Adrenal gland (tissue), 5 donors: ENCODE data around the gene ZNF624.
"Not testable (repeated sequence)": the region's sequence is repeated elsewhere in the genome, so short reads cannot be mapped to it uniquely, and the experiment has no call there.

Experiments used
- CTCF ChIP-seq, 6 experiments: fragments of 450-650 bp in 4 of 6; fragments of 200-600 bp in 2 of 6; sonication (generic) in 1 of 6; IDR thresholded peaks; 1 replicate in 5 of 6; 2 replicates in 1 of 6; pipeline versions ENCODE4 v1.5.1 to v1.8.0; 2016 to 2021; ENCODE audit warnings: antibody characterized with exemption in 6 of 6, mild to moderate bottlenecking in 2 of 6, moderate library complexity in 1 of 6
- POLR2A ChIP-seq, 2 donors: fragments of 450-650 bp; IDR thresholded peaks; one replicate each; pipeline ENCODE4 v1.6.1; 2017; ENCODE audit warnings: antibody characterized with exemption in 2 of 2, mild to moderate bottlenecking in 2 of 2, moderate library complexity in 1 of 2
- donor health status: DM: no; HTN: no; CAD: no.

- peak; percentile 14 to 98 (median 56) for TF ChIP-seq CTCF (IDR thresholded peaks at IDR 0.05)
- TF ChIP-seq POLR2A (IDR thresholded peaks at IDR 0.05) = not testable (repeated sequence)
Measured at GRCh38 chr17:16689731-16690281, 36.2 kb upstream of the ZNF624 start, which contains the start of gene CCDC144A.
